ENCODE results near the gene PAX7. TPM values are rescaled to one million over a fixed set of nuclear protein-coding genes. Genes with fewer than 3 reads are reported as not detected.

PAX7 gene
- total RNA-seq, 2 donors from 2014 or later, result not detected

GRCh38 chr1:18795002-18795689 lies 164.5 kb downstream of the PAX7 start:
- Mint-ChIP-seq H3K36me3 (ENCODE audit: low read depth) (peaks cover 2% of the 10 kb centered on the region), H3K27me3 (peaks cover 58% of the 10 kb centered on the region)
- ATAC-seq, result no peak

DNA sequence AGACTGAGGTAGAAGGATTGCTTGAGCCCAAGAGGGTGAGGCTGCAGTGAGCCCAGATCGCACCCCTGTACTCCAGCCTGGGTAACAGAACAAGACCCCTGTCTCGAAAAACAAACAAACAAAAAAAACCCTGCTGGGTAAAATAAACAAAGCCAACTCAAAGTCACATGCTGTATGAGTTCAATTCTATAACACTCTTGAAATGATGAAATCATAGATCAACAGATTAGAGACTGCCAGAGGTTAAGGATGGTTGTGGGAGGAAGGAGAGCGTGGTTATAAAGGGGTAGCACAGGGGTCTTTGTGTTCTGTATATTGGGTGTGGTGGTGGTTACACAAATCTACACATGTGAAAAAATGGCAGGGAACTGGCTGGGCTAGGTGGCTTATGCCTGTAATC lies 166.3 kb downstream of the PAX7 start:
- Mint-ChIP-seq H3K36me3 (ENCODE audit: low read depth) (peaks cover 2% of the 10 kb centered on the region), H3K4me3 (no peak overlapping the region), H3K27me3 (peaks cover 44% of the 10 kb centered on the region), H3K27ac (no peak overlapping the region), H3K4me1 (no peaks in the 10 kb centered on the region)
- ATAC-seq (no peak), DNase-seq (no peak)
- H3K9me3 ChIP-seq (ENCODE audit: control insufficient read depth, low read length, poor library complexity, severe bottlenecking), result no peaks in the 10 kb centered on the region

More at GRCh38 chr1:18795002-18795689, 164.5 kb downstream of the PAX7 start:
- Mint-ChIP-seq H3K4me3 (no peak overlapping the region), H3K27ac (no peak overlapping the region), H3K4me1 (no peaks in the 10 kb centered on the region)
- DNase-seq, result no peak
- H3K9me3 ChIP-seq (ENCODE audit: control insufficient read depth, low read length, poor library complexity, severe bottlenecking), result no peaks in the 10 kb centered on the region

Other genes with a start within 250 kb of the PAX7 start
- not detected for gene KLHDC7A, start 149.9 kb upstream of the PAX7 start, total RNA-seq
- not detected for gene TAS1R2, start 228.8 kb downstream of the PAX7 start, total RNA-seq